ENCODE results near the gene STIM1.

Gene STIM1

DNA sequence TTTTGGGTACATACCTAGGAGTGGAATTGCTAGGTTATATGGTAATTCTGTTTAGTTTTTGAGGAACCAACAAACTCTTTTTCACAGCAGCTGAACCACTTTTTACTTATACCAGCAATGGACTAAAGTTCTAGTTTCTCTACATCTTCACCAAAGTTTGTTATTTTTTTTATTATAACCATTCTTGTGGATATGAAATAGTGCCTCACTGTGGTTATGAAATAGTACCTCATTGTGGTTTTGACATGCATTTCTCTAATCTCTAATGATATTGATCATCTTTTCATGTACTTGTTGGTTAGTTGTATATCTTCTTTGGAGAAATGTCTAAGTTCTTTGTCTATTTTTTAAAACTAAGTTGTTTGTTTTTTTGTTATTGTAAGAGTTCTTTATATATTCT, 27.2 kb downstream of the STIM1 start:
- Histone ChIP-seq H3K79me2 (ENCODE audit: insufficient read depth, low read length) (peaks cover 14% of the 10 kb centered on the region), H4K20me1 (ENCODE audit: low read depth, low read length) (no peaks in the 10 kb centered on the region), H3K4me2 (ENCODE audit: low read depth, low read length, poor library complexity, severe bottlenecking) (no peak overlapping the region), H3K4me3 (ENCODE audit: insufficient read depth, low read length, poor library complexity, severe bottlenecking) (no peak overlapping the region), H3K9ac (ENCODE audit: low read length) (no peak overlapping the region), H3K36me3 (ENCODE audit: low read length) (no peaks in the 10 kb centered on the region), H3K27me3 (ENCODE audit: low read length) (no peaks in the 10 kb centered on the region), H3K9me3 (ENCODE audit: insufficient read depth, low read length) (no peaks in the 10 kb centered on the region), H2AFZ (ENCODE audit: low read depth, low read length, severe bottlenecking) (no peak overlapping the region), H3F3A (ENCODE audit: insufficient read depth) (no peaks in the 10 kb centered on the region), H3K27ac (ENCODE audit: low read depth, low read length) (no peak overlapping the region), H3K9me2 (replicated peaks; ENCODE audit: insufficient read depth, low read length) (no peaks in the 10 kb centered on the region)
- no peak for TF ChIP-seq CTCF (IDR thresholded peaks at IDR 0.05; ENCODE audit: insufficient read depth, low read length, poor library complexity, severe bottlenecking)
- TF ChIP-seq EZH2phosphoT487 (conservative IDR thresholded peaks at IDR 0.05; ENCODE audit: low read length): no peak

DNA sequence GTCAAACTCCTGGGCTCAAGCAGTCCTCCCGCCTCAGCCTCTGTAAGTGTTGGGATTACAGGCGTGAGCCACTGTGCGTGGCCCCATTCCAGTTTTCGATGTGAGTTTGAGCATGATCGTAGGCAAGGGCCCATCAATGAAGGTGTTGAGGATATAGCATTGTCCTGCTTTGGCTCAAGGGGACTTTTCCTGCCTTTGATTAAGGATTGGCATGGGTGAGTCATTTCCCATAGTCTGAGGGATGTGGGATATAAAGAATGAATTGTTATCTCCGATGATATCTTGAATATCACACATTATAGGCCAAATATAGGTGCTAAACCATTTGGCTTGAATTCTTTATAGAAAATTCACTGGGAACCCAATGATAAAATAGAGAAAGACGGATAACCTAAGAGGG, 30.4 kb downstream of the STIM1 start:
- Histone ChIP-seq H3K9me2 (replicated peaks; ENCODE audit: insufficient read depth, low read length) (no peaks in the 10 kb centered on the region), H3K9ac (ENCODE audit: low read length) (no peak overlapping the region), H3K4me3 (ENCODE audit: insufficient read depth, low read length, poor library complexity, severe bottlenecking) (no peak overlapping the region), H3K27me3 (ENCODE audit: low read length) (no peaks in the 10 kb centered on the region), H3K36me3 (ENCODE audit: low read length) (no peaks in the 10 kb centered on the region), H3K79me2 (ENCODE audit: insufficient read depth, low read length) (peaks cover 10% of the 10 kb centered on the region; the same call in 1 of the 2 replicates), H3K9me3 (ENCODE audit: insufficient read depth, low read length) (no peaks in the 10 kb centered on the region), H3F3A (ENCODE audit: insufficient read depth) (no peaks in the 10 kb centered on the region), H3K4me2 (ENCODE audit: low read depth, low read length, poor library complexity, severe bottlenecking) (no peak overlapping the region), H2AFZ (ENCODE audit: low read depth, low read length, severe bottlenecking) (no peak overlapping the region), H3K27ac (ENCODE audit: low read depth, low read length) (no peak overlapping the region), H4K20me1 (ENCODE audit: low read depth, low read length) (no peaks in the 10 kb centered on the region; the same call in 1 of the 2 replicates)
- TF ChIP-seq EZH2phosphoT487 (conservative IDR thresholded peaks at IDR 0.05; ENCODE audit: low read length) (no peak), CTCF (IDR thresholded peaks at IDR 0.05; ENCODE audit: insufficient read depth, low read length, poor library complexity, severe bottlenecking) (no peak)

GRCh38 chr11:3886985-3887384, 31.5 kb downstream of the STIM1 start:
- H3K9me2 ChIP-seq (replicated peaks; ENCODE audit: insufficient read depth, low read length): no peaks in the 10 kb centered on the region
- no peaks in the 10 kb centered on the region for H3K27me3 ChIP-seq (ENCODE audit: low read length)
- H3K79me2 ChIP-seq (ENCODE audit: insufficient read depth, low read length): peaks cover 10% of the 10 kb centered on the region; the same call in 1 of the 2 replicates
- no peaks in the 10 kb centered on the region for H3K9me3 ChIP-seq (ENCODE audit: insufficient read depth, low read length)
- TF ChIP-seq CTCF (IDR thresholded peaks at IDR 0.05; ENCODE audit: insufficient read depth, low read length, poor library complexity, severe bottlenecking): no peak
- TF ChIP-seq EZH2phosphoT487 (conservative IDR thresholded peaks at IDR 0.05; ENCODE audit: low read length): no peak
- H3K4me2 ChIP-seq (ENCODE audit: low read depth, low read length, poor library complexity, severe bottlenecking): no peak overlapping the region
- H3K4me3 ChIP-seq (ENCODE audit: insufficient read depth, low read length, poor library complexity, severe bottlenecking): no peak overlapping the region
- H3K36me3 ChIP-seq (ENCODE audit: low read length): no peaks in the 10 kb centered on the region
- no peaks in the 10 kb centered on the region for H3F3A ChIP-seq (ENCODE audit: insufficient read depth)
- no peak overlapping the region for H3K27ac ChIP-seq (ENCODE audit: low read depth, low read length)
- no peaks in the 10 kb centered on the region; the same call in 1 of the 2 replicates for H4K20me1 ChIP-seq (ENCODE audit: low read depth, low read length)
- H3K9ac ChIP-seq (ENCODE audit: low read length): no peak overlapping the region
- no peak overlapping the region for H2AFZ ChIP-seq (ENCODE audit: low read depth, low read length, severe bottlenecking)

Data from SU-DHL-6 (cell line).